ENCODE data around the gene DNAAF5.
A peak's percentile ranks its signal among the peaks of the same experiment; 100 is the strongest.

The DNAAF5 gene

GRCh38 chr7:832167-832967 lies 105.9 kb downstream of the DNAAF5 start, which contains the start of gene SUN1:
SUN1 (plus strand) TSS chr7:832476; CDS start chr7:832525, 49 bp downstream.
- DNase-seq (ENCODE audit: low read depth in 1 of 2, low spot score in 1 of 2) = peak; percentile 34 to 39

GRCh38 chr7:832968-833424 lies 106.5 kb downstream of the DNAAF5 start:
- no peak for DNase-seq (ENCODE audit: low read depth in 1 of 2, low spot score in 1 of 2)

GRCh38 chr7:833601-834258 lies 107.2 kb downstream of the DNAAF5 start:
- DNase-seq (ENCODE audit: low read depth in 1 of 2, low spot score in 1 of 2) = no peak

- DNase-seq (ENCODE audit: low read depth in 1 of 2, low spot score in 1 of 2) = no peak
Measured at GRCh38 chr7:834277-834676, 107.8 kb downstream of the DNAAF5 start.

- no peak for DNase-seq (ENCODE audit: low read depth in 1 of 2, low spot score in 1 of 2)
Measured at GRCh38 chr7:835021-835420, 108.5 kb downstream of the DNAAF5 start.

GRCh38 chr7:835485-836401 lies 109.2 kb downstream of the DNAAF5 start:
- no peak for DNase-seq (ENCODE audit: low read depth in 1 of 2, low spot score in 1 of 2)

Measured in activated T-helper 1 cell treated with anti-CD3 and anti-CD28 coated beads, Interleukin-2, amount 50 U/mL, for 16 hours (primary cell).